Activated T-cell treated with anti-CD3 and anti-CD28 coated beads, Interleukin-2, amount 50 U/mL, for 24 hours (primary cell): ENCODE measurements around the gene NUP153.
A peak's percentile ranks its signal among the peaks of the same experiment; 100 is the strongest.

Experiments
- DNase-seq: peaks from one replicate; pipeline ENCODE4 v3.0.0-alpha.2; 2020
- H3K27ac Mint-ChIP-seq: 2 replicates; pipeline ENCODE4 v1.8.0; 2020; ENCODE audit warnings: mild to moderate bottlenecking, mixed read lengths
- H3K27me3 Mint-ChIP-seq: 2 replicates; pipeline ENCODE4 v1.8.0; 2020; ENCODE audit warnings: mixed read lengths
- H3K36me3 Mint-ChIP-seq: 2 replicates; pipeline ENCODE4 v1.8.0; 2020; ENCODE audit warnings: low read depth, mixed read lengths
- H3K4me1 Mint-ChIP-seq: 2 replicates; pipeline ENCODE4 v1.8.0; 2020; ENCODE audit warnings: low read depth, mixed read lengths
- H3K4me3 Mint-ChIP-seq: 2 replicates; pipeline ENCODE4 v1.8.0; 2020; ENCODE audit warnings: mild to moderate bottlenecking, moderate library complexity, mixed read lengths
- H3K9me3 Mint-ChIP-seq: 2 replicates; pipeline ENCODE4 v1.8.0; 2020; ENCODE audit warnings: mixed read lengths

Gene NUP153

DNA sequence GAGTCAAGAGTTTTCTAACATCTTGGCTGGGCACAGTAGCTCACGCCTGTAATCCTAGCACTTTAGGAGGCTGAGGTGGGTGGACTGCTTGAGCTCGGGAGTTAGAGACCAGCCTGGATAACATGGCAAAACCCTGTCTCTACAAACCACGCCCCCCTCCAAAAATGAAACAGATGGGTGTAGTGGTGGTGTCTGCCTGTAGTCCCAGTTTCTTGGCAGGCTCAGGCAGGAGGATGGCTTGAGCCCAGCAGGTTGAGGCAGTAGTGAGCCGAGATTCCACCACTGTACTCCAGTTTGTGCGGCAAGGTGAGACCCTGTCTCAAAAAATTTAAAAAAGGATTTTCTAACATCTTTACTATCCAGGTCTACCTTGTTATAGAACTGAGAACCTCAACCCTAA, 84.6 kb downstream of the NUP153 start:
- Mint-ChIP-seq H3K27me3 (no peaks in the 10 kb centered on the region), H3K36me3 (peaks cover 93% of the 10 kb centered on the region), H3K27ac (no peak overlapping the region), H3K9me3 (no peaks in the 10 kb centered on the region), H3K4me3 (no peak overlapping the region), H3K4me1 (peaks cover 28% of the 10 kb centered on the region)
- DNase-seq, result no peak

DNA sequence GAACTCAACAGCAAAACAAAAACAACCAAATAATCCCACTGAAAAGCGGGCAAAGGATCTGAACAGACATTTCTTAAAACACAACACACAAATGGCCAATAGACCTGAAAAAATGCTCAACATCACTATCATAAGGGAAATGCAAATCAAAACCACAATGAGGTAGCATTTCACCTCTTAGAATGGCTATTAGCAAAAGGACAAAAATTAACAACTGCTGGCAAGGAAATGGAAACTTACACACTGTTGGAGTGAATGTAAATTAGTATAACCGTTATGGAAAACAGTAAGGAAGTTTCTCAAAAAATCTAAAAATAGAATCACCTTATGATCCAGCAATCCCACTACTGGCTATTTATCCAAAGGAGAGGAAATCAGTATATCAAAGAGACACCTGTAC, 85.7 kb downstream of the NUP153 start:
- Mint-ChIP-seq H3K9me3 (no peaks in the 10 kb centered on the region), H3K4me1 (peaks cover 28% of the 10 kb centered on the region), H3K27me3 (no peaks in the 10 kb centered on the region), H3K36me3 (peaks cover 94% of the 10 kb centered on the region), H3K27ac (peak overlapping the region; percentile 20), H3K4me3 (no peak overlapping the region)
- no peak for DNase-seq

DNA sequence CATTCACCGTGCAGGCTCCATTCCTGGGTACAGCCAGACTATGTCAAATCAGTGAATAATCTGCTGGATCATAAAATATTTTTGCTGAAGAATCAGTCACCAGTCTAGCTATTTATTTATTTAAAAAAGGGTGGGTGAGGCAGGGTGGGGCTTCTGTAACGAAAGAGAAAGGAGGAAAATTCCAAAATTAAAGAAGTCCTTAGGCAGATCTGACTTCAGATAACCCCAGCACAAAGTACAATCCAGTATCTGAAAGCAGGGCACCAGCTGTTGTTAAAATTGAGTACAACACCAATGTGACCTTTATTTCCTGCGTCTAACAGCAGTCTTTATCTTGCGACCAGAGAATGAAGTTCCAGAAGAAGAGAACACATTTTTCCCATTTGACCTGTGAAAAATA, 90.9 kb downstream of the NUP153 start:
- H3K4me1 Mint-ChIP-seq, result peaks cover 19% of the 10 kb centered on the region
- H3K27ac Mint-ChIP-seq, result no peak overlapping the region
- no peak for DNase-seq
- peaks cover 83% of the 10 kb centered on the region for H3K36me3 Mint-ChIP-seq
- H3K9me3 Mint-ChIP-seq, result no peaks in the 10 kb centered on the region
- no peak overlapping the region for H3K4me3 Mint-ChIP-seq
- H3K27me3 Mint-ChIP-seq, result no peaks in the 10 kb centered on the region

DNA sequence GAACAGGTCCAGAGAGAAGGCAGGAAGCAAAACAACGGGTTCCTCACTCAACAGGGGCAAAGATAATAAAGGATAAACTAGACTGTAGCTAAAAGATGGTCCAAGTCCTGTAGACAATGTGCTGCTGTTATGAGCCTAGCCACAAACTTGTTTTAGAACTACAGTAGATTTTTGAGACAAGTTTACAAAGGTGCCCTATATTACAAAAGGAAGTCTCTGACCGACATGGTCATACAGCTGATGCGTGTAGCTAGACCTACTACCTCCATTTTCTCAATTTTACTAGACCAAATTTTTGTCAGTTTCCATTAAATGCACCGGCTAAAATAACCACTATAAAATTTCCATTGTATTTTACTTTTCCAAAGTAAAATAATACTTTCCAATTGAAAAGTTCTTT, 94.7 kb downstream of the NUP153 start:
- no peak for DNase-seq
- Mint-ChIP-seq H3K4me1 (peaks cover 12% of the 10 kb centered on the region), H3K36me3 (peaks cover 68% of the 10 kb centered on the region), H3K4me3 (no peak overlapping the region), H3K27me3 (no peaks in the 10 kb centered on the region), H3K27ac (peak overlapping the region; percentile 76), H3K9me3 (no peaks in the 10 kb centered on the region)

DNA sequence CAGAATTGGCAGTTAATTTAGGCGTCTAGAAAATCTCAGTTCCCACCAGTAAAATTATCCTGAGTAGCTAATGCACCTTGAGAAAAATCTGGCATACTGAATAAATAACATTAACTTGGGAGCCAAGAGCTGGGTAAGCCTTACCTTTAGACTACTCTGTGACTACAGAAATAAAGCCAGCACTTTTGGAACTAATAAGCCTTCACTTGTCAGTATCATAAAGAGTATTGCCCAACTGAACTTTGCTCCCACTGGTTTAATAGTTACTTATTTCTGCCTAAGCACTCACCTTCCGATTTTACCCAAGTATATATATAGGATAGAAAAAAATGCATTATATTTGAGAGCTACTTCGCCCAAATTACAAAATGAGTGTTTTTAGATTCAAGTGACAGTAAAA, 95.9 kb downstream of the NUP153 start:
- Mint-ChIP-seq H3K4me1 (peaks cover 16% of the 10 kb centered on the region), H3K36me3 (peaks cover 63% of the 10 kb centered on the region), H3K27me3 (no peaks in the 10 kb centered on the region), H3K4me3 (no peak overlapping the region), H3K27ac (peak overlapping the region; percentile 19), H3K9me3 (no peaks in the 10 kb centered on the region)
- no peak for DNase-seq

DNA sequence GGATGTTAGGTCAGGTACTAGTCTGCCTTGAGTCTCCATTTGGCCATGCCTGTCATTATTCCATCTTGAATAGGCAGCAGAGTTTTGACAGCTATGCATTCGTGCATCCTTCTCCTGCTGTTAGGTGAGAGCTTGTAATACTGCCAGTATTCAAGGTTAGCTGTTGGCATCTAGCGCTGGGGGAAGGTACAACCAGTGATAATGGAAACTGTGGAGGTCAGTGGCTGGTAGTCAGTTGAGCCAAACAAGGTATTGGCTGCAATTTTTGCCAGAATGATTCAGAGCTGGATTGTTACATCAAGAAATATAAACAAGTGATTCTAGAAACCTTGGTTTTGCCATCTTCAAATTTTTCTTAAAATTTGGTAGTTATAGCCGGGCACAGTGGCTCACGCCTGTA, 100.1 kb downstream of the NUP153 start:
- no peaks in the 10 kb centered on the region for H3K27me3 Mint-ChIP-seq
- H3K9me3 Mint-ChIP-seq, result no peaks in the 10 kb centered on the region
- no peak overlapping the region for H3K4me3 Mint-ChIP-seq
- H3K27ac Mint-ChIP-seq, result peak overlapping the region; percentile 22
- peaks cover 30% of the 10 kb centered on the region for H3K4me1 Mint-ChIP-seq
- DNase-seq, result no peak
- H3K36me3 Mint-ChIP-seq, result peaks cover 37% of the 10 kb centered on the region

DNA sequence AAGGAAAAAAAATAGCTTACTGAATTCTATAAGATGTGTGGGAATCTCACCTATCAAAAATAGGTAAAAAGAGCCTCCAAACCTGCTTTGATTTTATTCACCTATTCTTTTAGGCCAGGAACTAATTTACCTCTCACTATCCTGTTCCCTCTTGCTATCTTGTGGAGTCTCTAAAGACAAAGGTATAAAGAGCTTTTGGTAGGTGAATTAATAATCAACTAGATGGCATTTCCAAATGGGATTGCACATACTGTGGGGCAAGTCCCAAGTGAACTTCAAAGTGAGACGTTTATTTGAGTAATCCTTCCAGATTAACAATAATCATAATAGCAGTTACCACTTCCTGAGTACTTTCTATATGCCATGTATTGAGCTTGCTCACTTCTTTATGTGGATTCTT, 103.8 kb downstream of the NUP153 start:
- peaks cover 42% of the 10 kb centered on the region for H3K4me1 Mint-ChIP-seq
- no peak overlapping the region for H3K4me3 Mint-ChIP-seq
- peaks cover 20% of the 10 kb centered on the region for H3K36me3 Mint-ChIP-seq
- H3K27ac Mint-ChIP-seq, result no peak overlapping the region
- no peaks in the 10 kb centered on the region for H3K27me3 Mint-ChIP-seq
- H3K9me3 Mint-ChIP-seq, result no peaks in the 10 kb centered on the region
- DNase-seq, result no peak

DNA sequence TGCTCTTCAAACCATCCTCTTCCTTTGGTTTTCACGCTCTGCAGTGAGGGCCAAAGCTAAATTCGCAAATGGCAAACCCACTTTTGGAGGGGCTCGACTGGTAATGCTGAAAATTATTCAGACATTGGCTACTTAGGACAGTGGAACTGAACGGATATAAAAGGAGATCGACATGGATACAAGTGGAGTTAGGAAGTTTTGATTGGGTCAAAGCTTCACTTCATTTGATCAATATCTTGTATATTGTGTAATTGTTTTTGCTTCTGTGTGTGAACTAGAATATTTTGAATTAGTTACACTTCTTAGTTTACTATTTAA, 105.4 kb downstream of the NUP153 start:
- peaks cover 40% of the 10 kb centered on the region for H3K4me1 Mint-ChIP-seq
- peak overlapping the region; percentile 88 for H3K27ac Mint-ChIP-seq
- no peaks in the 10 kb centered on the region for H3K9me3 Mint-ChIP-seq
- H3K4me3 Mint-ChIP-seq, result peak overlapping the region; percentile 76
- no peaks in the 10 kb centered on the region for H3K27me3 Mint-ChIP-seq
- H3K36me3 Mint-ChIP-seq, result peaks cover 13% of the 10 kb centered on the region
- no peak for DNase-seq

DNA sequence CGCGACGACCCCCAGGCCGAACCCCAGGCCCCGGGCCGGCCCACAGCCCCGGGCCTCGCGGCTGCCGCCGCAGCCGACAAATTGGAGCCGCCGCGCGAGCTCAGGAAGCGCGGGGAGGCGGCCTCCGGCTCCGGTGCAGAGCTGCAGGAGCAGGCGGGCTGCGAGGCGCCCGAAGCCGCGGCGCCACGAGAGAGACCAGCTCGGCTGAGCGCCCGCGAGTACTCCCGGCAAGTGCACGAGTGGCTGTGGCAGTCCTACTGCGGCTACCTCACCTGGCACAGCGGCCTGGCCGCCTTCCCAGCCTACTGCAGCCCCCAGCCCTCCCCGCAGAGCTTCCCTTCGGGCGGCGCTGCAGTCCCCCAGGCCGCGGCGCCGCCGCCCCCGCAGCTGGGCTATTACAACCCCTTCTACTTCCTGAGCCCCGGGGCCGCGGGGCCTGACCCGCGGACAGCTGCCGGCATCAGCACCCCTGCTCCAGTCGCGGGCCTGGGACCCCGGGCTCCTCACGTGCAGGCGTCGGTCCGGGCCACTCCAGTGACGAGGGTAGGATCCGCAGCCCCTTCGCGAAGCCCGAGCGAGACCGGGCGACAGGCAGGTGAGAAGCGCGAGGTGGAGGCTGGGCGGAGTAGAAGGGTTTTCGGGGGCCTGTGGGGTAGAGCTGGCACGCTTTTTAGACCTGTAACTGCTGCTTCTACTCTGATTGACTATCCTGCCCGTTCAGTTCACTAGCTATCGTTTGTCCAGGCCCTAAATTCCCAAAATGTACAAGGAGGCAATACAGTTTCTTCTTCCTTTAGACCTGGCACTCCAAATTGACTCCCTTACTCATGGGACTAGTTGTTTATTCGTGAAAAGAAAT, 106.0 kb downstream of the NUP153 start:
- peaks cover 39% of the 10 kb centered on the region for H3K4me1 Mint-ChIP-seq
- peak overlapping the region; percentile 76 for H3K4me3 Mint-ChIP-seq
- peak; percentile 77 for DNase-seq
- H3K27me3 Mint-ChIP-seq, result no peaks in the 10 kb centered on the region
- H3K9me3 Mint-ChIP-seq, result no peaks in the 10 kb centered on the region
- peak overlapping the region; percentile 88 for H3K27ac Mint-ChIP-seq
- peaks cover 10% of the 10 kb centered on the region for H3K36me3 Mint-ChIP-seq

DNA sequence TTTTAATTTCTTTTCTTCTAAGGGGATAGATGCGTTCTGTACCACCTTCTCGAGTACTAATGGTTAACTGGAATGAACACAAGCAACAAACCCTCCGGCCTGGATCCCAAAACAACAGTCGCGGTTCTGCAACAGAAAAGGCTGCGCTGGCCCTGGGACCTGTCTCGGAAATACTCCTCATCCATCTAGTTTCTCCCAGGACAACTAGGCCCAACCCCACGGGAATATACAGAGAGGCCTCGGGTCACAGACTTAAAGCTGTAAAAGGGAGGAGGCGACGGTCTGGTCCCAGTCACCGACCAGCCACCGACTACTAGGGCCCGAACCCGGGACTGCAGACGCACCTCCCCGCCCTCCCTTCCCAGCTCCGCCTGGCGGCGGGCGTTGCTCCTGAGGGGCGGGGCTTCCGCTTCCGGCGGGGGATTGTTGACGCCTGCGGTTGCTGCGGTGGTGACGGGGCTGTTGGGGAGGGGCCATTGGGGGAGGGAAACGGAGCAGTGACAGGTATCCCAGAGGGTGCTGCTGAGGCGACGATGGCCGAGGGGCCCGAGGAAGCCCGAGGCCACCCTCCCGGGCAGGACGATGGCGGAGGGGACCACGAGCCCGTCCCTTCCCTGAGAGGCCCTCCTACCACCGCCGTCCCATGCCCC, 106.7 kb downstream of the NUP153 start, which contains the start of gene FAM8A1:
Gene FAM8A1, plus strand, starts transcription at position 426 of the 650 bp plus-strand sequence. Its CDS starts 108 bp downstream, at position 534.
- Mint-ChIP-seq H3K4me3 (peak within 1 kb of the TSS; percentile 76), H3K9me3 (no peaks in the 10 kb centered on the region), H3K36me3 (peaks cover 6% of the 10 kb centered on the region), H3K27me3 (no peaks in the 10 kb centered on the region), H3K27ac (peak within 1 kb of the TSS; percentile 88), H3K4me1 (peaks cover 39% of the 10 kb centered on the region)
- peak; percentile 97 for DNase-seq

DNA sequence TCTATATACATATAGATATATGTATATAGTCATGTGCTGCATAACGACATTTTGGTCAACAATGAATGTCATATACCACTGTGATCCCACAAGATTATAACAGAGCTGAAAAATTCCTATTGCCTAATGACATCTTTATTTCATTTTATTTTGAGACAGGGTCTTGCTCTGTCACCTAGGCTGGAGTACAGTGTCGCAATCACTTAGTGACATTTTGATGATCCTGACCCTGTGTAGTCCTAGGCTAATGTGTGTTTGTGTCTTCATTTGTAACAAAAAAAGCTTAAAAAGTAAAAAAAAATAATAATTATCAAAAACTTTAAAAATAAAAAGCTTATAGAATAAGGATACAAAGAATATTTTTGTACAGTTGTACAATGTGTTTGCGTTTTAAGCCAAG, 110.6 kb downstream of the NUP153 start:
- peaks cover under 1% of the 10 kb centered on the region for H3K36me3 Mint-ChIP-seq
- H3K27me3 Mint-ChIP-seq, result no peaks in the 10 kb centered on the region
- H3K4me3 Mint-ChIP-seq, result no peak overlapping the region
- H3K27ac Mint-ChIP-seq, result no peak overlapping the region
- DNase-seq, result no peak
- H3K9me3 Mint-ChIP-seq, result no peaks in the 10 kb centered on the region
- peaks cover 13% of the 10 kb centered on the region for H3K4me1 Mint-ChIP-seq

DNA sequence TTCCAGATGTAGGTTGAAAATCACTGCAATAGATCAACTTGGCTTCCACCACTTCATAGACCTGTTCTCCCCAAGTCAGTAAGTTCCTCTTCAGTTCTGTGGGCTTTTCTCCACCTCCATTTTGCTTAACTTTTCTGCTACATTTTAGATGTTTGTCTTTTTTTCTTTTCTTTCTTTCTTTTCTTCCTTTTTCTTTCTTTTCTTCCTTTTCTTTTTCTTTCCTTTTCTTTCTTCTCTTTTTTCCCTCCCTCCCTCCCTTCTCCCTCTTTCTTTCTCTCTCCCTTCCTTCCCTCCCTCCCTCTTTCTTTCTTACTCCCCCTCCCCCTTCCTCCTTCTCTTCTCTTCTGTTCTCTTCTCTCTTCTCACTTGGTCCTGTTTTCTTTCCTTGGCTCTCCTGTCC, 113.5 kb downstream of the NUP153 start:
- no peaks in the 10 kb centered on the region for H3K36me3 Mint-ChIP-seq

DNA sequence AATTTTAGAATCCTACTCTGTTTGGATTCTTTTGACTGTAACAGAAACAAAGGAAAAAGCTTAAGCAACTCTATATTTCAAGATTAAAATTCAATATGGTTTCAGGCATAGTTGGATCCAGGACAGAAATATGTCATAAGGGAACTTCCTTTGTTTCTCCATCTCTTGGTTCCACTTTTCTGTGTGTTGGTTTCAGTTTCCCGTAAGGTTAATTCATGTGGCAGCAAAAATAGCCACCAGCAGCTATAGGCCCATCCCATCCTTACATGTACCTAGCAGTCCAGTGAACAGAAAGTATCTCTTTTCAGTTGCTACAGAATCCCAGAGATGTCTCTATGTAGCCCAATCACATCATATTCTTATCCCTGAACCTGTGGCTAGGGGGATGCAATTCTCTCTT, 115.4 kb downstream of the NUP153 start:
- H3K4me3 Mint-ChIP-seq, result no peak overlapping the region
- no peaks in the 10 kb centered on the region for H3K27me3 Mint-ChIP-seq
- H3K36me3 Mint-ChIP-seq, result no peaks in the 10 kb centered on the region
- no peak for DNase-seq
- H3K4me1 Mint-ChIP-seq, result peaks cover 16% of the 10 kb centered on the region
- H3K27ac Mint-ChIP-seq, result no peak overlapping the region
- no peaks in the 10 kb centered on the region for H3K9me3 Mint-ChIP-seq

More for the DNA sequence above, 113.5 kb downstream of the NUP153 start:
- no peak for DNase-seq
- Mint-ChIP-seq H3K9me3 (no peaks in the 10 kb centered on the region), H3K27ac (no peak overlapping the region), H3K4me3 (no peak overlapping the region), H3K4me1 (peaks cover 16% of the 10 kb centered on the region), H3K27me3 (no peaks in the 10 kb centered on the region)

DNA sequence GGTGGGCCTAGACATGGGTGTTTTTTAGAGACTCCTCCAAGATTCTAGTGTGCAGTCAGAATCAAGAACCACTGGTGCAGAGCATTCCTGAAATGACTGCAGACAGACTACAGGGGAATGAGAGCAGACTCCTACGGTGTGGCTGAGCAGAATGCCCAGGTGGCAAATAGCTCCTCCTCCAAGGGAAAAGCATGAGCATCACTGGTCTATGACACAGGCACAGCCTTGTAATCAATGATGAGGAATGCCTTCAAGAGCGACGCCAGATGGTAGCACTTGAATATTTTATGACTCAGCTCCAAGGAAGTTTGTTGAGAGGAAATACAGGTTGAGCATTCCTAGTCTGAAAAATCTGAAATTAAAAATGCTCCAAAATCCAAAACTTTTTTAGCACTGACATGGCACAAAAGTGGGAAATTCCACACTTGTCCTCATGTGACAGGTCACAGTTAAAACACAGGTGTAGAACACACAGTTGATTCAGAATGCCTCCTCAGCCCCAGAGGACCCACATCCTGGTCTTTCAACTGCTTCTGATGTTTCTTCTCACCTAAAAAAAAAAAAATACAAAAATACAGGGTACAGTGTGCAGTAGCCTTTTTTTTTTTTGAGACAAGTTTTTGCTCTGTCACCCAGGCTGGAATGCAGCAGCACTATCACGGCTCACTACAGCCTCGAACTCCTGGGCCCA, 117.2 kb downstream of the NUP153 start:
- peaks cover 18% of the 10 kb centered on the region for H3K4me1 Mint-ChIP-seq
- no peaks in the 10 kb centered on the region for H3K36me3 Mint-ChIP-seq
- DNase-seq, result no peak
- no peak overlapping the region for H3K4me3 Mint-ChIP-seq
- no peak overlapping the region for H3K27ac Mint-ChIP-seq
- H3K9me3 Mint-ChIP-seq, result no peaks in the 10 kb centered on the region
- H3K27me3 Mint-ChIP-seq, result no peaks in the 10 kb centered on the region

DNA sequence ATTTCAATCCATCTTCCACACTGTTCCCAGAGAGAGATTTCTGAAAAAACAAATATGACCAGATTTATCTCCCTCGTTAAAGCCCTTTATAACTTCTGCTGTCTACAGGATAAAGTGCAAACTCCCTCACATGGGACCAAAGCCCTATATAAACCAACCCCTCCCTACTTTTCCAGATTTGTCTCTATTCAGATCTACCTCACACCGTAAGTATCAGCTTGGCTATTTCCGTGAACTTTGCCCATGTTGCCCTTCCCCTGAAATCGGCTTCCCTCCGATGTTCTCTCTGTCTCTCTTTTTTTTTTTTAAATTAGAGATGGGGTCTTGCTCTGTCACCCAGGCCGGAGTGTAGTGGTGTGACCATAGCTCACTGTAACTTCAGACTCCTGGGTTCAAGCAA, 118.7 kb downstream of the NUP153 start:
- no peak for DNase-seq

More for the DNA sequence above, 118.7 kb downstream of the NUP153 start:
- H3K36me3 Mint-ChIP-seq, result no peaks in the 10 kb centered on the region
- peaks cover 23% of the 10 kb centered on the region for H3K4me1 Mint-ChIP-seq
- no peak overlapping the region for H3K4me3 Mint-ChIP-seq
- H3K27me3 Mint-ChIP-seq, result no peaks in the 10 kb centered on the region
- no peak overlapping the region for H3K27ac Mint-ChIP-seq
- H3K9me3 Mint-ChIP-seq, result no peaks in the 10 kb centered on the region
